A549 treated with DMSO at 1 μM for 4 hours (cell line): ENCODE results near the gene TMEM242. TPM values are rescaled to one million over a fixed set of nuclear protein-coding genes. Genes with fewer than 3 reads are reported as not detected.

Source experiments
- total RNA-seq: library from RNA; stranded (reverse); fragments of 200-300 nt; extraction: Qiagen RNA extraction; gene quantifications from 5 replicates; pipeline ENCODE4 v1.2.3, GENCODE V29; 2022; ENCODE audit warnings: low read depth

TMEM242 gene
- total RNA-seq: 5.4 to 8.3 TPM (median 6.8 TPM) in 5 replicates

DNA sequence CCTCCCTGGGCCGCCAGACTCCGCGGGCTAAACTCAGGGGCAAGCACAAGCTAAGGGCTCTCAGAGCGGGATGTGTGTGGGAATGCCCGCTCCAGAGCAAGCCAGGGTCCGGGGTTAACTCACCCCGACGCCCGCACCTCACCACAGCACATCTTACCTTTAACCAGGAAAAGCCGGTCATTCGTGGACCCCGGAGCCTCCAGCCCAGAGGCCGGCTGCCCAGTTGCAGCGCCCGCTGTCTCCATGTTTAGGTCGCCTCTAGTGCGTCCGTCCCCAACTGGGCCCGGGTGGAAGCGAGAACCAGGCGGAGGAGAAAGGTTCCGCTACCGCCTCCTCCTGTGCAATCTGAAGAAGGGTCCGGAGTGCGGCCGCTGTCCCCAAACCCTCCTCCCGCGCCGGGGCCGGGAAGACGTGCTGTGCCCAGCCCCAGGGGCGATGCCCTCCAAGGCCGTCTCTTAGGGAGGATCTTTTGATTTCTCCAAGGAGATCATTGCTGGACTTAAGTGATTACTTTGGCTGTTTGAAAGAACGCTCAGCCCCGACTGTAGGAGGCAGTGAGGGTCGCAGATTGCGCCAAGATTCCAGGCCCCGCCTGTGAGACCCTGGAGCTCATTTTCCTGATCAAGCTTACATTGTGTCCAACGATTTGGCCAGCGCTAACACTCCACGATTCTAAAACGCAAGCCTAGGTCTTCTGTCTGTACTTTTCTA, at the start of gene TMEM242:
TSS of gene TMEM242 (minus strand) at position 265 of the 711 bp plus-strand sequence. CDS start at position 245, 20 bp downstream.

Other genes starting within 250 kb of the TMEM242 start
- 1.9 to 4.8 TPM (median 3.6 TPM) in 5 replicates for gene ZDHHC14, start 57.7 kb upstream of the TMEM242 start, total RNA-seq